HepG2 (cell line): ENCODE data around the gene KRTAP10-2. TPM values are rescaled to one million over a fixed set of nuclear protein-coding genes. Genes with fewer than 3 reads are reported as not detected.

Source experiments
- ATAD3A ChIP-seq: sonication (generic); formaldehyde crosslinking; IDR thresholded peaks from 2 replicates; pipeline ENCODE4 v1.4.0; 2020; ENCODE audit warnings: missing genetic modification reagents
- CBX5 ChIP-seq: sonication (generic); formaldehyde crosslinking; IDR thresholded peaks from 2 replicates; pipeline ENCODE4 v1.4.0; 2020; ENCODE audit warnings: missing genetic modification reagents, borderline replicate concordance
- CSRNP1 ChIP-seq: sonication (generic); formaldehyde crosslinking; IDR thresholded peaks from 2 replicates; pipeline ENCODE4 v1.8.1; 2023; ENCODE audit warnings: mild to moderate bottlenecking, missing genetic modification reagents
- EP300 ChIP-seq, 3 experiments: sonication (generic) in 1 of 3; formaldehyde crosslinking in 1 of 3; IDR thresholded peaks; 2 replicates each; pipeline versions ENCODE4 v1.5.1 to v1.6.1; 2011 to 2020; ENCODE audit warnings: low read depth in 2 of 3, low read length in 2 of 3, borderline replicate concordance in 1 of 3, improper control_type of control experiment in 1 of 3, mild to moderate bottlenecking in 1 of 3, missing genetic modification reagents in 1 of 3, moderate library complexity in 1 of 3
- ERF ChIP-seq: IDR thresholded peaks from 2 replicates; pipeline ENCODE4 v1.6.1; 2018; ENCODE audit warnings: missing biosample characterization, missing genetic modification reagents
- HMG20A ChIP-seq: IDR thresholded peaks from 2 replicates; pipeline ENCODE4 v1.6.1; 2016; ENCODE audit warnings: borderline replicate concordance
- ISL2 ChIP-seq: sonication (generic); formaldehyde crosslinking; IDR thresholded peaks from 2 replicates; pipeline ENCODE4 v1.5.0; 2020; ENCODE audit warnings: missing genetic modification reagents
- KLF9 ChIP-seq: IDR thresholded peaks from 2 replicates; pipeline ENCODE4 v1.6.1; 2016; ENCODE audit warnings: low read depth
- MAX ChIP-seq: IDR thresholded peaks from 2 replicates; pipeline ENCODE4 v1.6.1; 2012; ENCODE audit warnings: inconsistent platforms
- MBD4 ChIP-seq: IDR thresholded peaks from 2 replicates; pipeline ENCODE4 v1.6.1; 2012; ENCODE audit warnings: low read length, inconsistent platforms, borderline replicate concordance
- MED1 ChIP-seq: sonication (generic); formaldehyde crosslinking; IDR thresholded peaks from 2 replicates; pipeline ENCODE4 v1.4.0; 2020; ENCODE audit warnings: missing genetic modification reagents
- MTA1 ChIP-seq: sonication (generic); formaldehyde crosslinking; IDR thresholded peaks from 2 replicates; pipeline ENCODE4 v1.4.0; 2020; ENCODE audit warnings: missing genetic modification reagents, mild to moderate bottlenecking, borderline replicate concordance
- MTA3 ChIP-seq: sonication (generic); formaldehyde crosslinking; IDR thresholded peaks from 2 replicates; pipeline ENCODE4 v1.4.0; 2020; ENCODE audit warnings: missing genetic modification reagents
- NCOA2 ChIP-seq: sonication (generic); formaldehyde crosslinking; IDR thresholded peaks from 2 replicates; pipeline ENCODE4 v1.8.0; 2022; ENCODE audit warnings: inconsistent platforms
- NFRKB ChIP-seq: fragments of 450-650 bp; IDR thresholded peaks from 2 replicates; pipeline ENCODE4 v1.6.1; 2017
- PCBP1 ChIP-seq: fragments of 200-400 bp; formaldehyde crosslinking; IDR thresholded peaks from 2 replicates; pipeline ENCODE4 v1.6.1; 2017; ENCODE audit warnings: mild to moderate bottlenecking, low read depth, low read length, borderline replicate concordance
- ZGPAT ChIP-seq: IDR thresholded peaks from 2 replicates; pipeline ENCODE4 v1.6.1; 2016; ENCODE audit warnings: mild to moderate bottlenecking
- ZHX1 ChIP-seq: sonication (generic); formaldehyde crosslinking; IDR thresholded peaks from 2 replicates; pipeline ENCODE4 v1.8.1; 2022; ENCODE audit warnings: low read depth, mild to moderate bottlenecking, missing genetic modification reagents
- ZMYM2 ChIP-seq: sonication (generic); formaldehyde crosslinking; IDR thresholded peaks from 2 replicates; pipeline ENCODE4 v1.8.0; 2022; ENCODE audit warnings: mild to moderate bottlenecking, missing genetic modification reagents
- ZNF503 ChIP-seq: sonication (generic); formaldehyde crosslinking; IDR thresholded peaks from 2 replicates; pipeline ENCODE4 v1.4.0; 2020; ENCODE audit warnings: missing genetic modification reagents
- ZNF510 ChIP-seq: sonication (generic); formaldehyde crosslinking; IDR thresholded peaks from 2 replicates; pipeline ENCODE4 v1.4.0; 2020; ENCODE audit warnings: low read depth, mild to moderate bottlenecking, missing genetic modification reagents
- polyA plus RNA-seq, 8 experiments: library from polyadenylated mRNA; depleted of rRNA in 3 of 8; stranded (reverse) in 7 of 8; unstranded in 1 of 8; fragments of >200 nt; fragmentation: Illumina TruSeq in 4 of 8; extraction: Trizol in 4 of 8; gene quantifications; 2 replicates each; pipeline versions ENCODE4 v1.2.1 to v1.2.3, GENCODE V29; 2011 to 2016; ENCODE audit warnings: low read depth in 4 of 8, missing spikeins in 1 of 8, mixed read lengths in 1 of 8; ENCODE audit not compliant: insufficient read depth in 1 of 8
- total RNA-seq, 5 experiments: library from RNA; depleted of rRNA; stranded (reverse); fragments of >200 nt; fragmentation: Illumina TruSeq; extraction: Trizol; gene quantifications; 2 replicates each; pipeline ENCODE4 v1.2.3, GENCODE V29; 2016; ENCODE audit warnings: low read depth in 1 of 5
- TF ChIP-seq, protein P1 (sequence below): sonication (generic); formaldehyde crosslinking; IDR thresholded peaks from 2 replicates; pipeline ENCODE4 v1.5.0; 2020; ENCODE audit warnings: missing genetic modification reagents

Gene KRTAP10-2
- total and polyA plus RNA-seq, 2 of the 13 experiments (the other 11 are each of a cell fraction or from before 2014, with no cell fraction given), result not detected

DNA sequence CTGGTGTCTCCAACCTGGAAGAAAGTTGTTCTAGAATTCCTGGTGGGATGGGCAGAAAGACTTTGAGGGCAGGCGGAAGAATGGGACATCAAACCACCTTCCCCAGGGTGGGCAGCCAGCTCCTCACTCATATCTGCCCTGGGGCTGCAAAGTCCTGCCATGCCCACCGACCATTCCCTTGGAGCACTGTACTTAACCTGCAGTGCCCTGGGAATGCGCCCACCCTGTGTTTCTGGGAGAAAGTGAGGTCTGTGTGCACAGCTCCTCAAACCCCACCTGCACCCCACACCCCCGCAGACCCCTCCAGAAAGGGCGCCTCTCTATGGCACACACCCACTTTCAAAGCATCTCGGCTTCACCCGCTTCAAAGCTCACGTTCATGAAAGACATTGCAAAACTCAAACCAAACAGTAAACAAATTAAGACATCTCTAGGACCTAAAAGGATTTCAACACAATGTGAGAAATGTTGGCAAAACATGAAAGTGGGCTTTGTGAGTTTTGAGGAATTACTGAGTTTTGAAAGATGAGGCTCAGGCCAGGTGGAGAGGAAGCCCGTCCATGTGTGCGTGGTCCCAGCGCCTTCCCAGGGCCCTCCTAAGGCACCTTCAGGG lies 36.5 kb downstream of the KRTAP10-2 start (continued):
- no peak for TF ChIP-seq MTA1
- TF ChIP-seq PCBP1, result no peak
- TF ChIP-seq MAX, result no peak
- no peak for TF ChIP-seq KLF9
- TF ChIP-seq CBX5 (CRISPR knock-in tag), result no peak
- no peak for TF ChIP-seq ZNF503 (CRISPR knock-in tag)
- TF ChIP-seq ZMYM2 (CRISPR knock-in tag), result no peak
- peak; percentile 36; the same call in 1 of the 2 replicates for TF ChIP-seq ZGPAT (CRISPR knock-in tag)
- 0 out of 2 replicates have a peak, but pooled peaks have one; percentile 64 for TF ChIP-seq ZHX1
- TF ChIP-seq ZNF510, result no peak
- TF ChIP-seq NFRKB, result no peak
- peak; percentile 60; the same call in 1 of the 2 replicates for TF ChIP-seq ISL2 (CRISPR knock-in tag)
- peak in 1 of 2 experiments; percentile 82; a peak in 2 of 4 replicates for TF ChIP-seq EP300 (IDR thresholded peaks at IDR 0.05; ENCODE audit: low read depth in 2 of 2, low read length in 2 of 2)
- TF ChIP-seq EP300 (CRISPR knock-in tag; IDR thresholded peaks at IDR 0.05; ENCODE audit: borderline replicate concordance), result peak; percentile 40; the same call in 1 of the 2 replicates
- TF ChIP-seq MED1 (CRISPR knock-in tag), result 0 out of 2 replicates have a peak, but pooled peaks have one; percentile 14
- no peak for TF ChIP-seq ATAD3A (CRISPR knock-in tag)
- TF ChIP-seq MTA3 (CRISPR knock-in tag), result no peak
- 0 out of 2 replicates have a peak, but pooled peaks have one; percentile 0 for TF ChIP-seq CSRNP1 (CRISPR knock-in tag)
- no peak for TF ChIP-seq ERF (CRISPR knock-in tag)
- no peak for TF ChIP-seq MBD4
- TF ChIP-seq NCOA2 (CRISPR knock-in tag), result peak; percentile 28; the same call in 1 of the 2 replicates
- TF ChIP-seq HMG20A (CRISPR knock-in tag), result peak; percentile 42; the same call in 1 of the 2 replicates
- TF ChIP-seq, protein P1, sequence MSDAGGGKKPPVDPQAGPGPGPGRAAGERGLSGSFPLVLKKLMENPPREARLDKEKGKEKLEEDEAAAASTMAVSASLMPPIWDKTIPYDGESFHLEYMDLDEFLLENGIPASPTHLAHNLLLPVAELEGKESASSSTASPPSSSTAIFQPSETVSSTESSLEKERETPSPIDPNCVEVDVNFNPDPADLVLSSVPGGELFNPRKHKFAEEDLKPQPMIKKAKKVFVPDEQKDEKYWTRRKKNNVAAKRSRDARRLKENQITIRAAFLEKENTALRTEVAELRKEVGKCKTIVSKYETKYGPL (CRISPR knock-in tag), result no peak
